ENCODE results near the gene CORO1C.

DNA sequence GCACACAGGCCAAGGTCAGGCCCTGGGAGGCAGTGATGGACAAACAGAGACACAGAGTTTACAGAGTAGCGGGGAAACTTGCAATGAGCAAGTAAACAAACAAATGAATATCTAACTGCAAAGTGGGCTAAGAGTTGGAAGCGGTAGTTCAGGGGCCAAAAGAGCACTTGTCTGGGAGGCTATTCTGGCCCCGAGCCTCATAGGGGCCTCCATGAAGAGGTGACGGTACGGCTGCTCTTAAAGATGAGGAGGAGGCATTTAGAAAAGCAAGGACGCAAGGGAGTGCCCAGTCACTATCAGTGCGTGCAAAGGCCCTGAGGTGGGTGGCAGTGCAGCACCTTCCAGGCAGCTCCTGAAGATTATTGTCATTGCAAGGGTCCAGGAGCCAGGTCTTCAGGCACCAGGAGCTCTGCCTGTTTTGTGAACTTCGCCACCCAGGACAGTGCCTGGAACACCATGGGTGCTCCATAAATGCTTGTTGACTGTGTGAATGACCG, 129.1 kb downstream of the CORO1C start:
- no peak for TF ChIP-seq EZH2 (IDR thresholded peaks at IDR 0.05; ENCODE audit: insufficient read depth, poor library complexity, severe bottlenecking)
- no peak for TF ChIP-seq EZH2phosphoT487 (IDR thresholded peaks at IDR 0.05; ENCODE audit: insufficient read depth, low read depth)
